Measurements from ENCODE around the gene OR5K1.

The OR5K1 gene

DNA sequence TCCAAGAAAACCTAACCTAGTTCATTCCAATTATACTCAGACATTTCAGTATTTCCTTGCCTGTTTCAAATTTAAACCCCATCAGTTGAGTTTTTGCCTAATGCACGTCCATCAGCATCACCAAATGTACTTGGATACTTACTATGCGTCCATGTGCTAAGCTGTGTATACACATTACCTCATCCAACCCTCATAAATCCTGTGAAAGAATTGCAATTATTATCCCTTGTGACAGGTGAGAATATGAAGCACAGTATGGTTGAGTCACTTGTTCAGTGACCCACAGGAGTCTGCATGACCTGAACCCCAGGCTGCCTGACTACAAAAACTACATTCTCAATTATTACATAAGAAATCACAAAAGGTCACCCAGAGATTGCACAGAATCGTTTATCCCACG lies 37.0 kb downstream of the OR5K1 start:
- no peak for TF ChIP-seq ZFX (IDR thresholded peaks at IDR 0.05)
- TF ChIP-seq, protein P1, sequence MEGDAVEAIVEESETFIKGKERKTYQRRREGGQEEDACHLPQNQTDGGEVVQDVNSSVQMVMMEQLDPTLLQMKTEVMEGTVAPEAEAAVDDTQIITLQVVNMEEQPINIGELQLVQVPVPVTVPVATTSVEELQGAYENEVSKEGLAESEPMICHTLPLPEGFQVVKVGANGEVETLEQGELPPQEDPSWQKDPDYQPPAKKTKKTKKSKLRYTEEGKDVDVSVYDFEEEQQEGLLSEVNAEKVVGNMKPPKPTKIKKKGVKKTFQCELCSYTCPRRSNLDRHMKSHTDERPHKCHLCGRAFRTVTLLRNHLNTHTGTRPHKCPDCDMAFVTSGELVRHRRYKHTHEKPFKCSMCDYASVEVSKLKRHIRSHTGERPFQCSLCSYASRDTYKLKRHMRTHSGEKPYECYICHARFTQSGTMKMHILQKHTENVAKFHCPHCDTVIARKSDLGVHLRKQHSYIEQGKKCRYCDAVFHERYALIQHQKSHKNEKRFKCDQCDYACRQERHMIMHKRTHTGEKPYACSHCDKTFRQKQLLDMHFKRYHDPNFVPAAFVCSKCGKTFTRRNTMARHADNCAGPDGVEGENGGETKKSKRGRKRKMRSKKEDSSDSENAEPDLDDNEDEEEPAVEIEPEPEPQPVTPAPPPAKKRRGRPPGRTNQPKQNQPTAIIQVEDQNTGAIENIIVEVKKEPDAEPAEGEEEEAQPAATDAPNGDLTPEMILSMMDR (conservative IDR thresholded peaks at IDR 0.05) = no peak

DNA sequence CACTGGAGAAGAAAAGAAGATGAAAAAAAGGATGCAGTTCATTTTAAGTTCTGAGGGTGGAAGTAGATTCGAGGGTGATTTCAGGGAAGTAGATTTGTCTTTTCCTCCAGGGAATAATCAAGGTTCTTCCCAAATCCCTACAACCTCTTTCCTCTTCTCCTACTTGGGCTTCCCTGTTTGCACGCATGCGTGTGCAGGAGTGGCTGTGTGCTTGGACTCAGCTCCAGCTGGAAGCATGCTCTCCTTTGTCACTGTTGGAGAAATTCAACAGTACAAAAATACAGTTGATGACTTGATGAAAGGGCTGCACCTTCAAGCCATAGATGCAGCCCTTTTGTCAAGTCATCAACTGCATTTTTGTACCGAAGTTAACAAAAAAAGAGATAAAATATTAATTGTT lies 38.3 kb downstream of the OR5K1 start:
- TF ChIP-seq ZFX (IDR thresholded peaks at IDR 0.05) = no peak
- TF ChIP-seq, protein P1 (conservative IDR thresholded peaks at IDR 0.05) = no peak
- no peak overlapping the region for H3K27ac ChIP-seq

More for the DNA sequence above, 37.0 kb downstream of the OR5K1 start:
- no peak overlapping the region for H3K27ac ChIP-seq

DNA sequence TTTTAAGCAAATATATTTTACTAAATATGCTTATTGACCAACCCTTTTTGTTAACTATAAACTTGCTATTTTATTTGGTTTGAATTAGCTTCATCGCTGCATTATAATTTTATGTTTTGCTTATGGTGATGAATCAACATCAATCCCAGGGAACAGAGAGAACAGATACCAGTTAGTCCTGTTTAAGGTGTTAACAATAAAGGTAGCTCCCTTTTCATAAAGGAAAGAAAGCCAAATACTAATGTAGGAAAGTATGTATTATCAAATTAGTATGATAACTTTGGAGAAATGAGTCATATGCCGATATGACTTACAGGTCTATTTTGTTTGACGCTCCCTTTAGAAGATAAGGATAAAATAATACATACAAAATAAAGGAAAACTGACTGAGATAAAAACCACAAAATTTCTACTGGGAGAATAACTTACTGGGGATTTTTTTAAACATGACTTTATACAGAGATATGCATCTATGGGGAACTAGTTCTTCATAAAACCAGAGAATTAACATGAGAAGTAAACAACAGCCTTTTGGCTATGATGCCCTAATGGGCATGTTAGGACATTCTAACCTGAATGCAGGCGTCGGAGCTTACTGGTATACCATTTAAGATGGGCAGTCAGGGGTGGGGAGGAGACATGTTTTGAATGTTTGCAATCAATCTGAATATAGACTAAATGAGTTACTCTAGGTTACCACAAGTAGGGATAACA lies 39.0 kb downstream of the OR5K1 start:
- TF ChIP-seq, protein P1 (conservative IDR thresholded peaks at IDR 0.05) = no peak
- TF ChIP-seq ZFX (IDR thresholded peaks at IDR 0.05) = no peak
- no peak overlapping the region for H3K27ac ChIP-seq

DNA sequence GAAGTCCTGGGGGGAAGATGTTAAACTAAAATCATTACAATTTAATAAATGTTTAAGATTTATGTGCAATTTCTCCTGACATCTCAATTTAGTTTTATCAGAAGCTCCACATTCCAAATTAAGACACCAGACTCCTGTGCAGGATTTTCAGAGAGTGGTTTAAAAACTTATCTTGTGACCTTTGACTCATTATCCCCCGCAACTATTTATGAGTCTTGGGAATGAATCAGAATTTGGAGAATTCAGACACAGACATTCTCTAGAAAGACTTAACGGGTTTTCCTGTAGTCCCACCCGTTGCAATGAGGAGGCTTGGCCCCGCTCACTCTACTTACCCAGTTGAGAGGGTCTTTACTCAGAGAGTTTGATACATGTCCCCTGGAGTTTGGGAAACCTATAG lies 41.5 kb downstream of the OR5K1 start:
- no peak for TF ChIP-seq ZFX (IDR thresholded peaks at IDR 0.05)
- TF ChIP-seq, protein P1 (conservative IDR thresholded peaks at IDR 0.05) = no peak
- no peak overlapping the region for H3K27ac ChIP-seq

DNA sequence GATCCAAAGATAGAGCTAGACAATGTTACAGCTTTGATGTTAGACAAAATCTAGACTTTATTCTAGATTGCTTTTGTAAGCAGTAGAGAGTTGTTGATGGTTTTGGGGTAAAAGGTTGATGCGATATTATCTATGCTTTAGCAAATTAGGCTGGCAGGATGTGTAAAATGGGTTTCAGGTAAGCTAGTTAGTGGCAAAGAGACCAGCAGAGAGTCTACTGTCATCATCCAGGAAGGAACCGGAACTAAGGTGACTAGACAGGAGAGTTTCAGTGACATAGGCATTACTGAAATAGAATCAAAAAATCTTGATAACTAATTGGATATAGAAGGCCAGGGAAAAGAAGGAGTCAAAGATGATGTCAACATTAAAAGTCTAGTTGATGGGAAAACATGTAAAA lies 45.6 kb downstream of the OR5K1 start:
- H3K27ac ChIP-seq = no peak overlapping the region
- TF ChIP-seq ZFX (IDR thresholded peaks at IDR 0.05) = no peak
- TF ChIP-seq, protein P1 (conservative IDR thresholded peaks at IDR 0.05) = no peak

DNA sequence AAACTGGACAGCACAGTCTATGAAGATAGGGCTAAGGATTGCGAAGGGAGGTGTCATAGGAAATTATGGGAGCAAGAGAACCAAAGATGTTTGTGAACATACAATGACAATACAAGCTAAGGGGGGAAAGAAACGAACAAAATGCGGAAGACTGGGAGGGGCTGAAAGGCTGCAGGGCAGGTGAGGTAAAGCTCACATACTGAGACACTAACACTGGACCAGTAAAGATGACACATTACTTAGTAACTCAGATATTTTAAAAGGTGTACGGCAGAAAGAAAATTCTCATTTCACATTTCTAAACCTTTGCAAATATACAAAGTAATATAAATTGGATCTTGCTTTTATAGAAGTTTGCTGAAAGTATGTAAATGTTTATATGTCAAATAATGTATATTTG lies 49.6 kb downstream of the OR5K1 start:
- no peak overlapping the region for H3K27ac ChIP-seq
- TF ChIP-seq, protein P1 (conservative IDR thresholded peaks at IDR 0.05) = no peak
- TF ChIP-seq ZFX (IDR thresholded peaks at IDR 0.05) = no peak

DNA sequence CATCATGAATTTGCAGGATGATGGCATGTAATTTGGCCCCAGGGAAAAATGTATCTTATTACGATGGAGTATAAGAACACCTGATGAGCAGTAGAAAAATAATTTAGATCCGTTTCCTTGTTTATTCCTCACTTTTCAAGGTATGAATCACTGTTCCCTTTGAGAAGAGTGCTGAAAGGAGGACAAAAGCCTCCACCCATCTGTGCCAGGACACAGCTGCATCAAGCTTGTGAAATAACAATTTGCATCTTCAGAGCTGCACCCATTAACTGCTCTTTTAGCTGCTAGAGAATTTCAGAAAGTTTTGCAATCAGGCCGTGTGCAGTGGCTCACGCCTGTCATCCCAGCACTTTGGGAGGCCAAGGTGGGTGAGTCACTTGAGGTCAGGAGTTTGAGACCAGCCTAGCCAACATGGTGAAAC lies 50.1 kb downstream of the OR5K1 start:
- no peak overlapping the region for H3K27ac ChIP-seq

DNA sequence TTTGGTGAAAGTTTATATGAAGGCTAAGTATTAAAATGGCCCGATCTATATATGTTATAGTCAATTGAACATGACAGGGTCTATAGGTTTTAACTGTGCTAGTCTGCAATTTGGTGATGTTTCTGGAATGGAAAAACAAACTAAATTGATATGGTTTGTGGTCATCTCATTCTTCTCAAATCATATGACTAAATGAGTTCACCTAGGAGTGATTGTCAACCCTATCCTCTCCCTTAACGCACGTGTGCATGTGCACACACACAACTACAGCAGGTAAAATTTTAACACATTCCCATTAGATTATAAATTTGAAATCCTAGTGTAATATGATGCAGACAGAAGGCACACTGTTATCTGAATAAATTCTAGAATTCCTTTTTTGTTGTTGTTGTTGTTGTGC lies 50.7 kb downstream of the OR5K1 start:
- TF ChIP-seq, protein P1 (conservative IDR thresholded peaks at IDR 0.05) = no peak
- no peak for TF ChIP-seq ZFX (IDR thresholded peaks at IDR 0.05)
- H3K27ac ChIP-seq = no peak overlapping the region

More for the DNA sequence above, 50.1 kb downstream of the OR5K1 start:
- no peak for TF ChIP-seq ZFX (IDR thresholded peaks at IDR 0.05)
